ENCODE data around the gene NCKAP5.

- TF ChIP-seq CTCF (IDR thresholded peaks at IDR 0.05; ENCODE audit: low read length) (no peak), EZH2 (IDR thresholded peaks at IDR 0.05; ENCODE audit: borderline replicate concordance, low read length) (no peak)
Measured at GRCh38 chr2:132721938-132722337, 846.3 kb downstream of the NCKAP5 start.
